Measurements from ENCODE around the gene AP3S2. TPM values are rescaled to one million over a fixed set of nuclear protein-coding genes. Genes with fewer than 3 reads are reported as not detected.
"Not testable (repeated sequence)": the region's sequence is repeated elsewhere in the genome, so short reads cannot be mapped to it uniquely, and the experiment has no call there.

Gene AP3S2
- total and polyA plus RNA-seq, 2 of the 8 experiments (the other 6 are each of a cell fraction or from before 2014, with no cell fraction given) = 19.2 to 45.4 TPM

GRCh38 chr15:89869490-89869889 is 24.3 kb downstream of the AP3S2 start:
- H3K4me2 ChIP-seq (ENCODE audit: insufficient read depth in 1 of 2, low read depth in 2 of 2, low read length in 2 of 2); H3K23me2 ChIP-seq (ENCODE audit: low read depth, low read length); DNase-seq (ENCODE audit: low read depth in 1 of 2, low spot score in 2 of 2); H3K18ac ChIP-seq (ENCODE audit: extremely low read depth, low read length); H3K79me2 ChIP-seq (ENCODE audit: control insufficient read depth in 1 of 2, insufficient read depth in 2 of 2, low read length in 2 of 2); H3K4me1 ChIP-seq (replicated peaks in 1 of 4; ENCODE audit: control insufficient read depth in 3 of 4, insufficient read depth in 4 of 4, low read length in 3 of 4); H2BK5ac ChIP-seq (ENCODE audit: low read depth, low read length); H2BK12ac ChIP-seq (ENCODE audit: low read depth, low read length); H2BK20ac ChIP-seq (ENCODE audit: low read length); H4K8ac ChIP-seq (ENCODE audit: extremely low read depth, insufficient read depth, low read length); H3K27me3 ChIP-seq (replicated peaks in 1 of 4; ENCODE audit: control insufficient read depth in 3 of 4, extremely low read depth in 1 of 4, insufficient read depth in 3 of 4, low read length in 3 of 4); H3K14ac ChIP-seq (ENCODE audit: insufficient read length); H3K4me3 ChIP-seq (ENCODE audit: extremely low read depth in 1 of 4, insufficient read depth in 2 of 4, low read depth in 3 of 4, low read length in 4 of 4); H3K9ac ChIP-seq (replicated peaks in 1 of 4; ENCODE audit: extremely low read depth in 1 of 4, low read depth in 3 of 4, low read length in 3 of 4); H3K56ac ChIP-seq (replicated peaks; ENCODE audit: insufficient read length, low read depth, low read length); H4K5ac ChIP-seq (ENCODE audit: insufficient read length, low read depth, low read length); H3K27ac ChIP-seq (ENCODE audit: low read depth, low read length); CTCF ChIA-PET (ENCODE audit: partially characterized antibody); H3K4ac ChIP-seq (replicated peaks; ENCODE audit: insufficient read length, low read depth, low read length); H2BK120ac ChIP-seq (replicated peaks; ENCODE audit: low read depth, low read length); H3K79me1 ChIP-seq (ENCODE audit: low read depth, low read length); H2AK5ac ChIP-seq (ENCODE audit: low read depth, low read length); H2AFZ ChIP-seq (ENCODE audit: low read length); POLR2A ChIA-PET (ENCODE audit: partially characterized antibody); H4K20me1 ChIP-seq (replicated peaks in 1 of 2; ENCODE audit: control insufficient read depth in 1 of 2, insufficient read depth in 2 of 2, low read length in 2 of 2); H4K91ac ChIP-seq (replicated peaks; ENCODE audit: insufficient read length, low read length); FAIRE-seq; H3K23ac ChIP-seq (ENCODE audit: insufficient read length); H2BK15ac ChIP-seq (ENCODE audit: low read length); H3K9me3 ChIP-seq (ENCODE audit: insufficient read depth in 2 of 2, low read depth in 1 of 2, low read length in 1 of 2): not testable (repeated sequence)
- peaks cover 0 to 22% (median 11%) of the 10 kb centered on the region in 4 experiments; a peak in 5 of 8 replicates for H3K36me3 ChIP-seq (ENCODE audit: control insufficient read depth in 2 of 4, insufficient read depth in 4 of 4, low read length in 3 of 4)
- 96% methylated on average over 9 of the region's 9 CpGs; no CpG with 5 or more reads in 1 of the 2 experiments for WGBS, 2 experiments (ENCODE audit: extremely low coverage in 1 of 2, insufficient coverage in 1 of 2, insufficient read length in 1 of 2, insufficient replicate concordance in 2 of 2, low coverage in 1 of 2, low lambda C conversion rate in 2 of 2, missing lambda C conversion rate in 1 of 2)
